ENCODE measurements around the gene NME1. TPM values are rescaled to one million over a fixed set of nuclear protein-coding genes. Genes with fewer than 3 reads are reported as not detected.

NME1 gene
- total and polyA plus RNA-seq, 9 of the 15 experiments (the other 6 are each of a cell fraction or from before 2014, with no cell fraction given): 449 to 1,588 (median 604) TPM

DNA sequence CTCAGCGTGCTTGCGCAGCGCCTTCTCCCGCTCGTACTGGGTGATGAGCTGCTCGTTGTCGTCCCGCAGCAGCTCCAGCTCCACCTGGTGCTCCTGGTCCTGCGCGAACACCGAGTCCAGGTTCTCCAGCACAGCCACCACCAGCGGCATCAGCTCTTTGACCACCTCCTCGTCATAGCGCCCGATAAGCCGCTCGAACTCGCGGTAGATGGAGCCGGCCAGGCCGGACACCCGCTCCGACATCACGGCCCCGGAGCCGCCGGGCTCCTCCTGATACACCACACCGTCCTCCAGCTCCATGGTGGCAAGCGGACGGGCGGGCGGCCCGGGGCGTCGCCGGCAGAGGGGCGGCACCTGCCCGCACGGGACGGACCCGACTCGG is 33.0 kb upstream of the NME1 start (continued):
- TF ChIP-seq, protein P1, sequence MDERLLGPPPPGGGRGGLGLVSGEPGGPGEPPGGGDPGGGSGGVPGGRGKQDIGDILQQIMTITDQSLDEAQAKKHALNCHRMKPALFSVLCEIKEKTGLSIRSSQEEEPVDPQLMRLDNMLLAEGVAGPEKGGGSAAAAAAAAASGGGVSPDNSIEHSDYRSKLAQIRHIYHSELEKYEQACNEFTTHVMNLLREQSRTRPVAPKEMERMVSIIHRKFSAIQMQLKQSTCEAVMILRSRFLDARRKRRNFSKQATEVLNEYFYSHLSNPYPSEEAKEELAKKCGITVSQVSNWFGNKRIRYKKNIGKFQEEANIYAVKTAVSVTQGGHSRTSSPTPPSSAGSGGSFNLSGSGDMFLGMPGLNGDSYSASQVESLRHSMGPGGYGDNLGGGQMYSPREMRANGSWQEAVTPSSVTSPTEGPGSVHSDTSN (CRISPR knock-in tag; IDR thresholded peaks at IDR 0.05; ENCODE audit: low read depth): no peak
- TF ChIP-seq, protein P1 (tag; conservative IDR thresholded peaks at IDR 0.05; ENCODE audit: low read depth): no peak
- no peak for TF ChIP-seq PTBP1 (IDR thresholded peaks at IDR 0.05; ENCODE audit: low read depth, low read length)
- peak in 1 of 2 experiments; percentile 48; a peak in 1 of 4 replicates for TF ChIP-seq NONO (IDR thresholded peaks at IDR 0.05; ENCODE audit: low read depth in 2 of 2, low read length in 1 of 2)
- no peak for TF ChIP-seq LARP7 (IDR thresholded peaks at IDR 0.05)
- no peak for TF ChIP-seq SMAD2 (IDR thresholded peaks at IDR 0.05; ENCODE audit: low read depth, low read length)
- TF ChIP-seq PHF8 (IDR thresholded peaks at IDR 0.05; ENCODE audit: borderline replicate concordance, low read length): peak; percentile 57; the same call in 1 of the 2 replicates
- no peak for TF ChIP-seq HDAC6 (IDR thresholded peaks at IDR 0.05; ENCODE audit: low read depth, low read length)
- TF ChIP-seq CHD1 (IDR thresholded peaks at IDR 0.05; ENCODE audit: low read length): peak; percentile 54
- TF ChIP-seq NR3C1 (CRISPR knock-in tag; IDR thresholded peaks at IDR 0.05): 0 out of 2 replicates have a peak, but pooled peaks have one; percentile 60
- TF ChIP-seq, protein P2, sequence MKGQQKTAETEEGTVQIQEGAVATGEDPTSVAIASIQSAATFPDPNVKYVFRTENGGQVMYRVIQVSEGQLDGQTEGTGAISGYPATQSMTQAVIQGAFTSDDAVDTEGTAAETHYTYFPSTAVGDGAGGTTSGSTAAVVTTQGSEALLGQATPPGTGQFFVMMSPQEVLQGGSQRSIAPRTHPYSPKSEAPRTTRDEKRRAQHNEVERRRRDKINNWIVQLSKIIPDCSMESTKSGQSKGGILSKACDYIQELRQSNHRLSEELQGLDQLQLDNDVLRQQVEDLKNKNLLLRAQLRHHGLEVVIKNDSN (CRISPR knock-in tag; IDR thresholded peaks at IDR 0.05): peak; percentile 44; the same call in 1 of the 2 replicates
- TF ChIP-seq HNRNPL (IDR thresholded peaks at IDR 0.05; ENCODE audit: low read depth, low read length): no peak
- TF ChIP-seq, protein P3, sequence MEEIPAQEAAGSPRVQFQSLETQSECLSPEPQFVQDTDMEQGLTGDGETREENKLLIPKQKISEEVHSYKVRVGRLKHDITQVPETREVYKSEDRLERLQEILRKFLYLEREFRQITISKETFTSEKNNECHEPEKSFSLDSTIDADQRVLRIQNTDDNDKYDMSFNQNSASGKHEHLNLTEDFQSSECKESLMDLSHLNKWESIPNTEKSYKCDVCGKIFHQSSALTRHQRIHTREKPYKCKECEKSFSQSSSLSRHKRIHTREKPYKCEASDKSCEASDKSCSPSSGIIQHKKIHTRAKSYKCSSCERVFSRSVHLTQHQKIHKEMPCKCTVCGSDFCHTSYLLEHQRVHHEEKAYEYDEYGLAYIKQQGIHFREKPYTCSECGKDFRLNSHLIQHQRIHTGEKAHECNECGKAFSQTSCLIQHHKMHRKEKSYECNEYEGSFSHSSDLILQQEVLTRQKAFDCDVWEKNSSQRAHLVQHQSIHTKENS (CRISPR knock-in tag; IDR thresholded peaks at IDR 0.05): no peak
- TF ChIP-seq GTF2E2 (tag; IDR thresholded peaks at IDR 0.05): no peak
- TF ChIP-seq SREBF2 (CRISPR knock-in tag; IDR thresholded peaks at IDR 0.05): no peak
- TF ChIP-seq, protein P4, sequence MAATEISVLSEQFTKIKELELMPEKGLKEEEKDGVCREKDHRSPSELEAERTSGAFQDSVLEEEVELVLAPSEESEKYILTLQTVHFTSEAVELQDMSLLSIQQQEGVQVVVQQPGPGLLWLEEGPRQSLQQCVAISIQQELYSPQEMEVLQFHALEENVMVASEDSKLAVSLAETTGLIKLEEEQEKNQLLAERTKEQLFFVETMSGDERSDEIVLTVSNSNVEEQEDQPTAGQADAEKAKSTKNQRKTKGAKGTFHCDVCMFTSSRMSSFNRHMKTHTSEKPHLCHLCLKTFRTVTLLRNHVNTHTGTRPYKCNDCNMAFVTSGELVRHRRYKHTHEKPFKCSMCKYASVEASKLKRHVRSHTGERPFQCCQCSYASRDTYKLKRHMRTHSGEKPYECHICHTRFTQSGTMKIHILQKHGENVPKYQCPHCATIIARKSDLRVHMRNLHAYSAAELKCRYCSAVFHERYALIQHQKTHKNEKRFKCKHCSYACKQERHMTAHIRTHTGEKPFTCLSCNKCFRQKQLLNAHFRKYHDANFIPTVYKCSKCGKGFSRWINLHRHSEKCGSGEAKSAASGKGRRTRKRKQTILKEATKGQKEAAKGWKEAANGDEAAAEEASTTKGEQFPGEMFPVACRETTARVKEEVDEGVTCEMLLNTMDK (IDR thresholded peaks at IDR 0.05; ENCODE audit: borderline replicate concordance, insufficient read depth, low read depth, low read length, poor library complexity, severe bottlenecking): no peak
- peak; percentile 73 for TF ChIP-seq ZFX (CRISPR knock-in tag; IDR thresholded peaks at IDR 0.05)
- no peak for TF ChIP-seq BCOR (IDR thresholded peaks at IDR 0.05)
- TF ChIP-seq GTF2A2 (tag; IDR thresholded peaks at IDR 0.05): peak; percentile 57; the same call in 1 of the 2 replicates
- TF ChIP-seq SRF (CRISPR knock-in tag; IDR thresholded peaks at IDR 0.05): no peak
- TF ChIP-seq RAD21 (CRISPR knock-in tag; conservative IDR thresholded peaks at IDR 0.05 in 1 of 2, IDR thresholded peaks at IDR 0.05 in 1 of 2): 0 out of 4 replicates have a peak, but pooled peaks of 1 of the 2 experiments have one; percentile 9

Data from K562 (cell line).